K562 (cell line): ENCODE measurements around the gene TSPAN14. TPM values are rescaled to one million over a fixed set of nuclear protein-coding genes. Genes with fewer than 3 reads are reported as not detected.
A peak's percentile ranks its signal among the peaks of the same experiment; 100 is the strongest.

Source experiments
- CBFA2T3 ChIP-seq: fragments of 450-650 bp; IDR thresholded peaks from 2 replicates; pipeline ENCODE4 v1.6.1; 2017
- CXXC5 ChIP-seq: fragments of 250-450 bp; sonication (Bioruptor Pico); IDR thresholded peaks from 2 replicates; pipeline ENCODE4 v1.8.0; 2022; ENCODE audit warnings: inconsistent platforms, mild to moderate bottlenecking, moderate library complexity
- DACH1 ChIP-seq: fragments of 450-650 bp; IDR thresholded peaks from 2 replicates; pipeline ENCODE4 v1.6.1; 2018; ENCODE audit not compliant: partially characterized antibody
- EP400 ChIP-seq: fragments of 450-650 bp; IDR thresholded peaks from 2 replicates; pipeline ENCODE4 v1.6.1; 2017; ENCODE audit warnings: antibody characterized with exemption, mild to moderate bottlenecking, moderate library complexity
- ETV6 ChIP-seq, 3 experiments: fragments of 150-350 bp in 1 of 3; sonication (generic) in 1 of 3; formaldehyde crosslinking in 1 of 3; IDR thresholded peaks; 2 replicates each; pipeline versions ENCODE4 v1.6.1 to v1.8.0; 2014 to 2022; ENCODE audit warnings: borderline replicate concordance in 2 of 3, low read depth in 2 of 3, antibody characterized with exemption in 1 of 3, low read length in 1 of 3, mild to moderate bottlenecking in 1 of 3, missing genetic modification reagents in 1 of 3
- FOS ChIP-seq: IDR thresholded peaks from 3 replicates; pipeline ENCODE4 v1.6.1; 2011; ENCODE audit not compliant: insufficient read length; ENCODE audit errors: extremely low read depth
- HES1 ChIP-seq: fragments of 450-650 bp; IDR thresholded peaks from 2 replicates; pipeline ENCODE4 v1.6.1; 2016; ENCODE audit warnings: low read depth, mild to moderate bottlenecking, moderate library complexity
- ILK ChIP-seq: fragments of 450-650 bp; IDR thresholded peaks from 2 replicates; pipeline ENCODE4 v1.6.1; 2016; ENCODE audit warnings: missing genetic modification characterization, low read depth, mild to moderate bottlenecking, missing compliant biosample characterization, moderate library complexity, borderline replicate concordance
- MTA2 ChIP-seq: fragments of 450-650 bp; IDR thresholded peaks from 2 replicates; pipeline ENCODE4 v1.6.1; 2016; ENCODE audit warnings: low read depth
- MYNN ChIP-seq, 2 experiments: sonication (generic); formaldehyde crosslinking in 1 of 2; IDR thresholded peaks; 2 replicates each; pipeline versions ENCODE4 v1.5.0 to v1.6.1; 2016 to 2020; ENCODE audit warnings: antibody characterized with exemption in 1 of 2, missing genetic modification reagents in 1 of 2
- NFE2 ChIP-seq: IDR thresholded peaks from 2 replicates; pipeline ENCODE4 v1.6.1; 2014; ENCODE audit warnings: antibody characterized with exemption, low read depth
- POLR2AphosphoS5 ChIP-seq: IDR thresholded peaks from 2 replicates; pipeline ENCODE4 v1.6.1; 2011; ENCODE audit warnings: mild to moderate bottlenecking, low read depth, low read length, moderate library complexity; ENCODE audit not compliant: control insufficient read depth, insufficient read depth
- TAL1 ChIP-seq: fragments of 450-650 bp; IDR thresholded peaks from 2 replicates; pipeline ENCODE4 v1.6.1; 2016; ENCODE audit warnings: mild to moderate bottlenecking
- TBL1XR1 ChIP-seq, 2 experiments: IDR thresholded peaks; 2 replicates each; pipeline ENCODE4 v1.6.1; 2012; ENCODE audit warnings: improper control_type of control experiment in 2 of 2, low read length in 2 of 2, mild to moderate bottlenecking in 1 of 2
- TCFL5 ChIP-seq: fragments of 250-450 bp; sonication (Bioruptor Pico); conservative IDR thresholded peaks from 2 replicates; pipeline ENCODE4 v1.6.1; 2021; ENCODE audit warnings: mild to moderate bottlenecking, moderate library complexity, matching md5 sums
- TEAD4 ChIP-seq, 2 experiments: sonication (generic) in 1 of 2; formaldehyde crosslinking in 1 of 2; IDR thresholded peaks; 2 replicates each; pipeline versions ENCODE4 v1.6.1 to v1.8.0; 2012 to 2022; ENCODE audit warnings: borderline replicate concordance in 1 of 2, inconsistent platforms in 1 of 2, low read length in 1 of 2, mild to moderate bottlenecking in 1 of 2, missing genetic modification reagents in 1 of 2
- ZNF134 ChIP-seq: fragments of 250-450 bp; sonication (Bioruptor Pico); conservative IDR thresholded peaks from 2 replicates; pipeline ENCODE4 v1.4.0; 2020
- ZNF197 ChIP-seq: fragments of 200-800 bp; sonication (Bioruptor generic); IDR thresholded peaks from 2 replicates; pipeline ENCODE4 v1.6.1; 2016; ENCODE audit warnings: low read depth, missing genetic modification characterization, missing compliant biosample characterization
- ZNF398 ChIP-seq: fragments of 250-450 bp; sonication (Bioruptor Pico); IDR thresholded peaks from 2 replicates; pipeline ENCODE4 v1.8.0; 2021; ENCODE audit warnings: moderate library complexity, mild to moderate bottlenecking, inconsistent platforms
- ZNF592 ChIP-seq: fragments of 450-650 bp; IDR thresholded peaks from 2 replicates; pipeline ENCODE4 v1.6.1; 2017; ENCODE audit warnings: antibody characterized with exemption, mild to moderate bottlenecking
- polyA plus RNA-seq, 8 experiments: library from polyadenylated mRNA; depleted of rRNA in 4 of 8; stranded (reverse) in 5 of 8; unstranded in 3 of 8; fragments of >200 nt; fragmentation: Nextera tagmentation in 2 of 8; fragmentation: Illumina TruSeq in 1 of 8; extraction: Ambion mirVana in 2 of 8; extraction: Trizol in 1 of 8; gene quantifications; 2 replicates each; pipeline versions ENCODE4 v1.2.1 to v1.2.3, GENCODE V29; 2011 to 2014; ENCODE audit warnings: inconsistent platforms in 1 of 8, missing spikeins in 1 of 8
- total RNA-seq, 7 experiments: library from RNA; depleted of rRNA in 6 of 7; stranded (reverse); fragments of >200 nt in 6 of 7; fragmentation: Illumina TruSeq in 2 of 7; extraction: Trizol in 2 of 7; gene quantifications; 2 replicates each; pipeline versions ENCODE4 v1.2.1 to v1.2.3, GENCODE V29; 2011 to 2021; ENCODE audit warnings: low replicate concordance in 1 of 7

The TSPAN14 gene
- total and polyA plus RNA-seq, 9 of the 15 experiments (the other 6 are each of a cell fraction or from before 2014, with no cell fraction given) = 5.8 to 92.9 (median 23.3) TPM

- TF ChIP-seq HES1 (no peak), ILK (tag) (no peak), DACH1 (peak; percentile 88), ZNF398 (CRISPR knock-in tag) (no peak), ETV6 (IDR thresholded peaks at IDR 0.05; ENCODE audit: borderline replicate concordance in 1 of 2, low read depth in 2 of 2, low read length in 1 of 2) (0 out of 4 replicates have a peak, but pooled peaks of 1 of the 2 experiments have one; percentile 26), ETV6 (CRISPR knock-in tag; IDR thresholded peaks at IDR 0.05; ENCODE audit: borderline replicate concordance) (no peak), MTA2 (0 out of 2 replicates have a peak, but pooled peaks have one; percentile 9), CBFA2T3 (peak; percentile 66), TAL1 (0 out of 2 replicates have a peak, but pooled peaks have one; percentile 11), ZNF134 (CRISPR knock-in tag) (peak; percentile 64; the same call in 1 of the 2 replicates), ZNF592 (peak; percentile 97), MYNN (IDR thresholded peaks at IDR 0.05) (peak; percentile 30; the same call in 1 of the 2 replicates), MYNN (CRISPR knock-in tag; IDR thresholded peaks at IDR 0.05) (no peak), POLR2AphosphoS5 (peak; percentile 36; the same call in 1 of the 2 replicates), TBL1XR1 (IDR thresholded peaks at IDR 0.05; ENCODE audit: low read length in 2 of 2) (peak in 1 of 2 experiments; percentile 36; a peak in 1 of 4 replicates), TEAD4 (IDR thresholded peaks at IDR 0.05; ENCODE audit: low read length) (peak; percentile 63), TEAD4 (CRISPR knock-in tag; IDR thresholded peaks at IDR 0.05; ENCODE audit: borderline replicate concordance) (no peak), CXXC5 (CRISPR knock-in tag) (peak; percentile 63), FOS (peak; percentile 19), ZNF197 (CRISPR knock-in tag) (no peak), NFE2 (peak; percentile 86), TCFL5 (no peak), EP400 (peak; percentile 22; the same call in 1 of the 2 replicates)
Measured at GRCh38 chr10:80498833-80499741, 45.0 kb downstream of the TSPAN14 start (continued).
